Neural progenitor cell (in vitro differentiated cells): ENCODE data around the gene MTR.

Experiments
- EZH2 ChIP-seq: fragments of 200-600 bp; sonication (generic); IDR thresholded peaks from 2 replicates; pipeline ENCODE4 v1.6.1; 2017; ENCODE audit warnings: antibody characterized with exemption, mild to moderate bottlenecking, moderate library complexity
- EZH2phosphoT487 ChIP-seq: fragments of 200-600 bp; sonication (generic); IDR thresholded peaks from 2 replicates; pipeline ENCODE4 v1.6.1; 2017; ENCODE audit warnings: antibody characterized with exemption
- TF ChIP-seq, protein P1 (sequence below): fragments of 200-600 bp; sonication (generic); IDR thresholded peaks from 2 replicates; pipeline ENCODE4 v1.5.1; 2017; ENCODE audit warnings: antibody characterized with exemption, mild to moderate bottlenecking

DNA sequence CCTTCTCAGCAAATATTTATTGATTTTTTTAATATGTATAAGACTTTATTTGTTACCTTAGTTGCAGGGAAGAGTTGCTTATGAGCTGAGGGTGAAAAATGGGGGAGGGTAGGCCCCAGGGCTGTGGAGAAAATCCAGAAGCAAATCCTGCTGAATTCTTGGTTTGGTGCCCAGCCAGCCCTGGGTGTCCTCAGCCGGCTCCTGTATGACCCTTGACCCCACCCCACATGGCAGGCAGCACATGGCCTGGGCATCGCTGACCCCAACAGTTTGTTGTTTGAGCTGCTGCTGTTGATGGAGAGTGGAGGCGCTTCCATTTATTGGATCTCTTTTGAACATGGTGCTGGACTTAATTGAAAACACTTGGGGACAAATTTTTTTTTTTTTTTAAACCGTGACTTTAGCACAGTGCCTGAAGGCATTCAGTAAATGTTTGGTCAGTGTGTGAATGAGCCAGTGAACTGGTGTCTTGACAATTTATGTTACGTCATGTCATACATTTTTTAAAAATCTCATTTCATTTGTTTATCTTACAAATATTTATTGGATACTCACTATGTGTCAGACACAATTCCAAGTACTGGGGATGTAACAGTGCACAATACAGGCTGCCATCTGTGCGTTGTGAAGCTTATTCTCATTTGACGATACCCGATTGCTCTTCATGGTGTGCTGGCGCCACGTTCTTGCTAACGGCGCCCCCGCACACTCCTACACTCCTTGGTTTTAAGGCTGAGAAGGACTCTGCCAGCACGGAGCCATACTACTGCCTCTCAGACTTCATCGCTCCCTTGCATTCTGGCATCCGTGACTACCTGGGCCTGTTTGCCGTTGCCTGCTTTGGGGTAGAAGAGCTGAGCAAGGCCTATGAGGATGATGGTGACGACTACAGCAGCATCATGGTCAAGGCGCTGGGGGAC lies 98.8 kb downstream of the MTR start:
- TF ChIP-seq, protein P1, sequence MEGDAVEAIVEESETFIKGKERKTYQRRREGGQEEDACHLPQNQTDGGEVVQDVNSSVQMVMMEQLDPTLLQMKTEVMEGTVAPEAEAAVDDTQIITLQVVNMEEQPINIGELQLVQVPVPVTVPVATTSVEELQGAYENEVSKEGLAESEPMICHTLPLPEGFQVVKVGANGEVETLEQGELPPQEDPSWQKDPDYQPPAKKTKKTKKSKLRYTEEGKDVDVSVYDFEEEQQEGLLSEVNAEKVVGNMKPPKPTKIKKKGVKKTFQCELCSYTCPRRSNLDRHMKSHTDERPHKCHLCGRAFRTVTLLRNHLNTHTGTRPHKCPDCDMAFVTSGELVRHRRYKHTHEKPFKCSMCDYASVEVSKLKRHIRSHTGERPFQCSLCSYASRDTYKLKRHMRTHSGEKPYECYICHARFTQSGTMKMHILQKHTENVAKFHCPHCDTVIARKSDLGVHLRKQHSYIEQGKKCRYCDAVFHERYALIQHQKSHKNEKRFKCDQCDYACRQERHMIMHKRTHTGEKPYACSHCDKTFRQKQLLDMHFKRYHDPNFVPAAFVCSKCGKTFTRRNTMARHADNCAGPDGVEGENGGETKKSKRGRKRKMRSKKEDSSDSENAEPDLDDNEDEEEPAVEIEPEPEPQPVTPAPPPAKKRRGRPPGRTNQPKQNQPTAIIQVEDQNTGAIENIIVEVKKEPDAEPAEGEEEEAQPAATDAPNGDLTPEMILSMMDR, result no peak
- no peak for TF ChIP-seq EZH2phosphoT487
- no peak for TF ChIP-seq EZH2
